HepG2 (cell line): ENCODE data around the gene MEI1. TPM values are rescaled to one million over a fixed set of nuclear protein-coding genes. Genes with fewer than 3 reads are reported as not detected.

ENCODE experiments used
- AHR ChIP-seq: IDR thresholded peaks from 2 replicates; pipeline ENCODE4 v1.6.1; 2018; ENCODE audit warnings: missing genetic modification reagents, missing compliant biosample characterization
- ATF5 ChIP-seq: sonication (generic); formaldehyde crosslinking; IDR thresholded peaks from 2 replicates; pipeline ENCODE4 v1.4.0; 2020; ENCODE audit warnings: mild to moderate bottlenecking, low read depth, missing genetic modification reagents
- CENPX ChIP-seq: sonication (generic); formaldehyde crosslinking; IDR thresholded peaks from 2 replicates; pipeline ENCODE4 v1.9.0; 2021; ENCODE audit warnings: mild to moderate bottlenecking, missing genetic modification reagents, moderate library complexity
- DMAP1 ChIP-seq: IDR thresholded peaks from 2 replicates; pipeline ENCODE4 v1.6.1; 2016
- DR1 ChIP-seq: sonication (generic); formaldehyde crosslinking; IDR thresholded peaks from 2 replicates; pipeline ENCODE4 v1.8.0; 2021; ENCODE audit warnings: mild to moderate bottlenecking, missing genetic modification reagents, inconsistent platforms
- NR0B2 ChIP-seq: sonication (generic); formaldehyde crosslinking; IDR thresholded peaks from 2 replicates; pipeline ENCODE4 v1.4.0; 2020; ENCODE audit warnings: mild to moderate bottlenecking, missing genetic modification reagents
- PAWR ChIP-seq: sonication (generic); formaldehyde crosslinking; IDR thresholded peaks from 2 replicates; pipeline ENCODE4 v1.4.0; 2020; ENCODE audit warnings: missing genetic modification reagents, mild to moderate bottlenecking, borderline replicate concordance
- RBFOX2 ChIP-seq: fragments of 200-400 bp; formaldehyde crosslinking; IDR thresholded peaks from 2 replicates; pipeline ENCODE4 v1.6.1; 2017; ENCODE audit warnings: low read depth, mild to moderate bottlenecking, low read length
- SYNCRIP ChIP-seq: fragments of 200-400 bp; formaldehyde crosslinking; IDR thresholded peaks from 2 replicates; pipeline ENCODE4 v1.6.1; 2018; ENCODE audit warnings: mild to moderate bottlenecking, low read depth, low read length; ENCODE audit not compliant: insufficient read depth
- TERF1 ChIP-seq: sonication (generic); formaldehyde crosslinking; IDR thresholded peaks from 2 replicates; pipeline ENCODE4 v1.8.0; 2022; ENCODE audit warnings: mild to moderate bottlenecking, missing genetic modification reagents, moderate library complexity
- ZBTB7A ChIP-seq: sonication (generic); formaldehyde crosslinking; IDR thresholded peaks from 2 replicates; pipeline ENCODE4 v1.8.0; 2022; ENCODE audit warnings: mild to moderate bottlenecking, missing genetic modification reagents
- ZNF180 ChIP-seq: sonication (generic); formaldehyde crosslinking; IDR thresholded peaks from 2 replicates; pipeline ENCODE4 v1.4.0; 2020; ENCODE audit warnings: low read depth, missing genetic modification reagents, borderline replicate concordance
- ZNF407 ChIP-seq: sonication (generic); formaldehyde crosslinking; IDR thresholded peaks from one replicate; pipeline ENCODE4 v1.5.1; 2020; ENCODE audit warnings: mild to moderate bottlenecking, missing genetic modification reagents; ENCODE audit errors: not compliant biosample characterization
- ZNF563 ChIP-seq: sonication (generic); formaldehyde crosslinking; IDR thresholded peaks from 2 replicates; pipeline ENCODE4 v1.8.0; 2022; ENCODE audit warnings: mild to moderate bottlenecking, moderate library complexity, missing genetic modification reagents
- ZNF616 ChIP-seq: sonication (generic); formaldehyde crosslinking; IDR thresholded peaks from 2 replicates; pipeline ENCODE4 v1.5.0; 2020; ENCODE audit warnings: low read depth, mild to moderate bottlenecking, missing genetic modification reagents
- ZNF660 ChIP-seq: sonication (generic); formaldehyde crosslinking; IDR thresholded peaks from 2 replicates; pipeline ENCODE4 v1.5.1; 2020; ENCODE audit warnings: mild to moderate bottlenecking, low read depth, missing genetic modification reagents, borderline replicate concordance
- ZNF773 ChIP-seq: sonication (generic); formaldehyde crosslinking; IDR thresholded peaks from 2 replicates; pipeline ENCODE4 v1.4.0; 2020; ENCODE audit warnings: missing genetic modification reagents, borderline replicate concordance
- ZNF839 ChIP-seq: sonication (generic); formaldehyde crosslinking; IDR thresholded peaks from 2 replicates; pipeline ENCODE4 v1.4.0; 2020; ENCODE audit warnings: missing genetic modification reagents, mild to moderate bottlenecking, borderline replicate concordance
- polyA plus RNA-seq, 8 experiments: library from polyadenylated mRNA; depleted of rRNA in 3 of 8; stranded (reverse) in 7 of 8; unstranded in 1 of 8; fragments of >200 nt; fragmentation: Illumina TruSeq in 4 of 8; extraction: Trizol in 4 of 8; gene quantifications; 2 replicates each; pipeline versions ENCODE4 v1.2.1 to v1.2.3, GENCODE V29; 2011 to 2016; ENCODE audit warnings: low read depth in 4 of 8, missing spikeins in 1 of 8, mixed read lengths in 1 of 8; ENCODE audit not compliant: insufficient read depth in 1 of 8
- total RNA-seq, 5 experiments: library from RNA; depleted of rRNA; stranded (reverse); fragments of >200 nt; fragmentation: Illumina TruSeq; extraction: Trizol; gene quantifications; 2 replicates each; pipeline ENCODE4 v1.2.3, GENCODE V29; 2016; ENCODE audit warnings: low read depth in 1 of 5

The MEI1 gene
- total and polyA plus RNA-seq, 2 of the 13 experiments (the other 11 are each of a cell fraction or from before 2014, with no cell fraction given), result 0.75 to 1.9 TPM

GRCh38 chr22:41833369-41834004, 134.2 kb downstream of the MEI1 start (continued):
- TF ChIP-seq ZNF660 (CRISPR knock-in tag) (no peak), ZNF839 (CRISPR knock-in tag) (no peak; the same call in 1 of the 2 replicates), ZBTB7A (CRISPR knock-in tag) (peak; percentile 66; the same call in 1 of the 2 replicates), RBFOX2 (peak; percentile 79), ZNF563 (CRISPR knock-in tag) (peak; percentile 89), ZNF180 (no peak), TERF1 (CRISPR knock-in tag) (no peak), ATF5 (CRISPR knock-in tag) (0 out of 2 replicates have a peak, but pooled peaks have one; percentile 48), ZNF407 (CRISPR knock-in tag) (no peak), CENPX (no peak), DMAP1 (CRISPR knock-in tag) (no peak), PAWR (CRISPR knock-in tag) (no peak), SYNCRIP (no peak), DR1 (no peak), ZNF616 (CRISPR knock-in tag) (no peak), AHR (no peak), ZNF773 (0 out of 2 replicates have a peak, but pooled peaks have one; percentile 24), NR0B2 (CRISPR knock-in tag) (0 out of 2 replicates have a peak, but pooled peaks have one; percentile 47)
